Measurements from ENCODE around the gene FAIM2.

FAIM2 gene

DNA sequence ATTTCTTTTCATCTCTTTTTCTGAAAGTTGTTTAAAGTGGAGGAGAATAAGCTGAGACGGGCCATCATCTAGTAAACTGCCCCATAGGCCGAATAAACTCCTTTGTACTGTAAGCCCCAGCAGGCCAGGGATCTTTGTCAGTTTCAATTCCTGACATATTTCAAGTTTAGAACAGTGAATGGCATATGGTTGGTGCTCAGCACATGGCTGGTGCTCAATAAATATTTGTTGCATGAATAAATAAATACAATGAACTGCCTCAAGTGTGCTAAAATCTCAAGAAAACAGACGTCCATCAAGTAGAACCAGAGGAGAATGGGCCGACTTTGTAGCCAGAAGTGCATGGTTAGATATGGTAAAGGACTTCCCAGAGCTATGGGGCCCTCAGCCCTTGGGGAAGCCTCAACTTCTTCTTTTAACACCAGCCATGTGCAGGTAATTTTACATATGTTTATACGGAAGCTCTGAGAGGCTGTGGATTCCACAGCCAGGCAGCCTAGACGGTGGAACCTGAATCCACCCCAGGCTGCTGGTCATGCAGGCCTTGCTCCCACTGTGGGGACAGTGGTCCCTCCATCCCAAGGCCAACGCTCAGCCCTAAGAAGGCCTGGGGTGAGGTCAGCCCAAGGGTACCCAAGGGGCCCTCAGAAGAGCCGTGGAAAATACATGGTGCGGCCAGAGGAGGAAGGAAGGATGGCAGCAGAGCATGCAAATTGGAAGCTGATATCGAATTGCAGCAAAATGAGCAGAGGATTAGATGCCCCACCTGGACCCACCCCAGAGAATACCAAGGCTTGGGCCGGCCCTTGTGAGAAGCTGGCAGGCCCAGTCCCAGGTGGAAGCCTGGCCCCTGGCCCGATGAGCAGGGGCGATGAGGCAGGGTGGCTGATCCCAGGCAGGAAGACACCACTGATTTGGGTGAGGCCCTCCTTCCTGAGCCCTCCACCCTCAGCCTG is 38.1 kb upstream of the FAIM2 start:
- DNase-seq = no peak

DNA sequence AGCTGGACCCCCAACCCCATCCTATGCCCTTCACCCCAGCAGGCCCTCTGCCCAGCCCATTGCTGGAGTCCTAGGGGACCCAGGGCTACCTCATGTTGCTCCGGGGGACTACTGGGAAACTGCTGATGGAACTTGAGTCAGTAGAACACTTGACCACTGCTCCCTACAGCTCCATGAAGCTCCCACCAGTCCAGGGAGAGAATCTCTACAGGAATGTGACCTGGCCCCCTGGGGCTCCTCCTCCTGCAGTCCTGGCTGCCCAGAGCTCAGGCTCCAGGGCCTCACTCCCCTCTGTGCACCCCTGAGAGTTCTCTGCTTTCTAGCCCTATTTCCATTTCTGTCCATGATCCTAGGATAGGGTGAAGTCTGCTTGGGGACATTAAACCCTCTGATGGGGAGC is 36.0 kb upstream of the FAIM2 start:
- DNase-seq = no peak

DNA sequence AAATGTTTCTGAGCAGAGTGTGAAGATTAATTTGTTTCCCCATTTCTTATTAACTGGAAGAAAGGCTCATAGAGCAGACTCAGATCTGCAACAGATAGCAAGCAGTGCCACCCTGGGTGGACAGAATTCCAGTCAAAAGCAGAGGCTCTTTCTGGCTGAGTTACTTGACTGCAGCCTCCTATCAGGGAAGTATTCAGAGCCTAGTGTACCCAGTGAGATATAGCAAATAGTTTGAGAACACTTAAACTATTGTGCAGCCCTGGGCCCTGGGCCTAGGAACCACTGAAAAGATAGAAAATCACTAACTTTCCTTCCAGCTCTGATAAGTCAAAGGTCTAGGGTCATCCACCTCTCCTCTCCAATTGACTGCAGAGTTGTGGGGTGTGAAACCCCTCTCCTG is 35.6 kb upstream of the FAIM2 start:
- no peak for DNase-seq

GRCh38 chr12:49937639-49938300 is 34.1 kb upstream of the FAIM2 start:
- DNase-seq = no peak

DNA sequence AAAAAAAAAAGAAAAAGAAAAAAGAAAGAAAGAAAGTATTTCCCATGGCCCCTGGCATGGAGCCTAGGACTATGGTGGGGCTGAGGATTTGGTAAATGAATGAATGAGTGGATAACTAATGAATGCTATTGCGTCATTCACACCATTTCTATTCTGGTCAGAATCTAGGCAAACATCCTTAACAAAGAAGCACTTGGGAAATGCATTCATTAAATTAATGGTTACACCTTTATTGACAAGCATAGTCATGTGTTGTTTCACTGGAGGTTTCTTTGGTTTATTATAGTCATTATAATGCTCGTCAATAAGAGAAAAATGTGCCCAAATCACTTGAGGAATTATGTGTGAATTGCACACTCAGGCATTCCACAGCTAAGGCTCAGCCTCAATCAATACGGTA is 33.2 kb upstream of the FAIM2 start:
- no peak for DNase-seq

- no peak for DNase-seq
Measured at GRCh38 chr12:49934505-49934904, 30.8 kb upstream of the FAIM2 start.

GRCh38 chr12:49933796-49934195 is 30.1 kb upstream of the FAIM2 start:
- DNase-seq = no peak

DNA sequence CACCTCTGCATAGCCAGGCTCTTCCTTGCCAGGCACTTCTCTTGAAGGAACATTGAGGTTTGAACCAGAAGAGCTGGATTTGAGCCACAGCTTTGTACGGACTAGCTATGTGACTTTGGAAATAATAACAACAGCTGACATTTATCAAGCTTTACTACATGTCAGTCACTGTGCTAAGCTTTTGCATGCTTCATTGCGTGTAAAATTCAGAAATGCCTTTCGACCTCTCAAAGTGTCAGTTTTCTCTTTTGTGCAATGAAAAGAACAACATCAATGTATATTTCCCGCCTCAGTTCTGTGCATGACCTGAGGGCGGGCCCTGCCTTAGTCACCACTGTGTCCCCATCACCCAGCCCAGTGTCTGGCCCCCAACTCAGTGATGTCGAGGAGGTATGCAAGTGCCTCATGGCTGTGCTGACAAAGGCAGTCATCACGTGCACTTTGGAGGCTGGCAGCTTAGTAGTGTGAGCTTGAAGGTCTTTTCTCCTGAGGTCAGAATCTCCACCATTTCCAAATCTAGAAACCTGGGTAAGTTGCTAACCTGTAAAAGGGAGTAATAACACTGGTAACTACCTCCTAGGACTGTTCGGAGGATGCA is 28.9 kb upstream of the FAIM2 start:
- no peak for DNase-seq

GRCh38 chr12:49932023-49932422 is 28.3 kb upstream of the FAIM2 start:
- no peak for DNase-seq

GRCh38 chr12:49930515-49931288 is 27.0 kb upstream of the FAIM2 start:
- no peak for DNase-seq

DNA sequence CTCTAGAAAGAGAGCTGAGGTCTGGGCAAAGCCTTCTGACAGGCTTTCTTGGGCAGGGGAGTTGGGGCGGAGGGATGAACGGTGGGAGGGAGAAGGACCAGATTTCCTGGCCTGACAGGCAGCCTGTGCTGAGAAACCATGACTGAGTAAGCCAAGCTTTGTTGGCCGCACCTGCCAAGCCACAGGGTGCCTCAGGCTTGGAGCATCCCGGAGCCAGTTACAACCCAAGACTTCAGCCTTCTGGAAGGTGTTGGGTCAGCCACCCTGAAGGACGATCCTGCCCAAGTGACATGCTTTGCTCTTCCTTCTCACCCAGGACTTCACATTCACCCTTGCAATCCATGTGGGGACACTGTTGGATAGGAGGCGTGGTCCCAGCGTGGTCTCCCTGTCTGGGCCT is 25.9 kb upstream of the FAIM2 start:
- DNase-seq = no peak

GRCh38 chr12:49928471-49928870 is 24.8 kb upstream of the FAIM2 start:
- DNase-seq = no peak

DNA sequence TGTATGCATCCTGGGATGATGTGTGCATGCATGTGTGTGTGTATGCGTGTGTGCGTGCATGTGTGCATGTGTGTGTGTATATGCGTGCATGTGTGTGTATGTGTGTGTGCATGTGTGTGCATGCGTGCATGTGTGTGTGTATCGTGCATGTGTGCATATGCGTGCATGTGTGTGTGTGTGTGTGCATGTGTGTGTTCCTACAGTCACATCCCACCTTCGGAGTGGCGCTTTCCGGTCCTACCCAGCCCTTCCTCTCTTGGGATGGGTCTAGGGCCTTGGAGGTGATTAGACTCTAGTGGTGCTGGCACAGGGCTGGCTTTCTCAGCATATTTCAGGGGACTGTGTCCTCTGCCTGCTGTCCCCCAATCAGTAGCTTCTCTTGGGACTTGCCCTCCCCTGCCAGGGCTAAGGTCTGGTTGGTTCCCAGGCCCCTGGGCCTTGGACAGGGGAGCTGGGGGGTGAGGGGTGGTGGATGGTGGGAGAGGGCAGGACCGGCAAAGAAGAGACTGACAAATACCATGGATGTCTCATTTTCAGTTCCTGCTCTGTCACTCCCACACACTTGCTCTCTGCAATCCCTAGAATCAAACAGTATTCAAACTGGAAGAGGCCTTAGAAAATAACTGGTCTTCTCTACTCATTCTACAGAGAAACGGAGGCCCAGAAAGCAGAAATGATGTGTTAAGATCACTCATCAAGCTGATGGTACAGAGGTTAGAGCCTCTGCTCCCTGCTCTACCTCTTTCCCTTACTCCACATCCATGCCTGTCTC is 21.9 kb upstream of the FAIM2 start:
- no peak for DNase-seq

DNA sequence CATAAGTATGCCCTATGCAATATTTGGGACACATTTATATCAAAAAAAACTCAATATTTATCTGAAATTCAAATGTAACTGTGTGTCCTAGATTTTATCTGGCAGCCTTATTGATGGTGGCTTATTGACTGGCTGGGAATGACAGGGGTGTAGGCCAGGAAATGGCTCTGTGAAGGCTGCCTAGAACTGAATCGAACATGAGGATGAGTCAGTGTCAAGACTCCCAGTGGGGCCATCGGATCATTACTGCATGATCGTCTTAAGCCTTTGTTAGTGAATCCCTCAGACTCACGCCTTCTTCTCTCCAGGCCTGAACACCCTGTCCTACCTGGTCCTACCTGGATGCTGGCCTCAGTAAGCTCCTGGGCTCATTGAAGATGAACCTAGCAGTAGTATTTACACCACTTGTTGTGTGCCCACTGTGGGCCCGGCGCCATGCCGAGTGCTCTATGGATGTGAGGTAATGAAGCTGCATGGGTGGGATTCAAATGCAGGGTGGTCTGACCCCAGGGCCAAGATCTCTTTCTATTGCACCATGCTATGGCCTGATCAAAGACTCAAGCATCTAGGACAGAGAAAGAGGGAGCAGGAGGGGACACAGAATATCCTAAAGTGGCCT is 21.0 kb upstream of the FAIM2 start:
- DNase-seq = no peak

GRCh38 chr12:49923880-49924556 is 20.3 kb upstream of the FAIM2 start:
- DNase-seq = no peak

- DNase-seq = no peak
Measured at GRCh38 chr12:49923035-49923644, 19.4 kb upstream of the FAIM2 start.

- no peak for DNase-seq
Measured at GRCh38 chr12:49922349-49923034, 18.8 kb upstream of the FAIM2 start.

GRCh38 chr12:49921936-49922335 is 18.2 kb upstream of the FAIM2 start:
- no peak for DNase-seq

- DNase-seq = no peak
Measured at GRCh38 chr12:49921299-49921698, 17.6 kb upstream of the FAIM2 start.

GRCh38 chr12:49920915-49921286 is 17.2 kb upstream of the FAIM2 start:
- no peak for DNase-seq
